NCI-H2107 (cell line): ENCODE results near the gene MAS1L.

ENCODE experiments used
- DNase-seq: peaks from one replicate; lab custom pipeline; 2025; lab: John Stamatoyannopoulos, UW

MAS1L gene, protein sequence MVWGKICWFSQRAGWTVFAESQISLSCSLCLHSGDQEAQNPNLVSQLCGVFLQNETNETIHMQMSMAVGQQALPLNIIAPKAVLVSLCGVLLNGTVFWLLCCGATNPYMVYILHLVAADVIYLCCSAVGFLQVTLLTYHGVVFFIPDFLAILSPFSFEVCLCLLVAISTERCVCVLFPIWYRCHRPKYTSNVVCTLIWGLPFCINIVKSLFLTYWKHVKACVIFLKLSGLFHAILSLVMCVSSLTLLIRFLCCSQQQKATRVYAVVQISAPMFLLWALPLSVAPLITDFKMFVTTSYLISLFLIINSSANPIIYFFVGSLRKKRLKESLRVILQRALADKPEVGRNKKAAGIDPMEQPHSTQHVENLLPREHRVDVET

GRCh38 chr6:29487660-29488059, at the start of gene MAS1L:
Gene MAS1L, minus strand, starts transcription at chr6:29487956. Its CDS starts 54 bp downstream, at chr6:29487902.
- DNase-seq, result no peak

DNA sequence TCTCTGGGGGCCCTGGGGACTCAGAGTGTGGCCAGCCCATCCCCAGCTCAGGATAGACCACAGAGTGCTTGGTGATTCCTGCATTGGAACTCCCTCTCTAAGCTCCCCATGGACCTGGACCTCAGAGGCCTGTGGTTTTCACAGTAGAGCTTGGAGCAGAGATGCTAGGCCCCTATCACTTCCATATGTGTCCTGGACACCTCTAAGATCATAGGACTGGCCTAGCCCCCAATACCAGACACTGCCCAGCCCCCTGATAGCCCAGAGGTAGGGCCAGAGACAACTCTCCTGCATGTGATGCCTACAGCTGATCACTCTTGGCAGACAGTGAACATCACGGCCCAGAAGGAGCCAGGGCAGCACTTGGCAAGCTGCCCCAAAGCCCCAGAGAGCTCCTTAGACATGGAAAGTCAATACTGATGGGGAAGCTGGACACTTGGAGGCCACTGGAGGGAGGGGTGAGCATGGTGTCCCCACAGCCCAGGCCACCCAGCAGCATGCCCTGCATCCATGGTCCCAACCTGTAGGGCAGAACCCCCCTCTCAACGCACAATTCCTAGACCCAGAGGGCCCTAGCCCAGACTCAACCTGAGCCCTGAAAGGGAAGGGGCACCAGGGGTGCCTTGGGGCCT, 44.7 kb upstream of the MAS1L start:
- no peak for DNase-seq

DNA sequence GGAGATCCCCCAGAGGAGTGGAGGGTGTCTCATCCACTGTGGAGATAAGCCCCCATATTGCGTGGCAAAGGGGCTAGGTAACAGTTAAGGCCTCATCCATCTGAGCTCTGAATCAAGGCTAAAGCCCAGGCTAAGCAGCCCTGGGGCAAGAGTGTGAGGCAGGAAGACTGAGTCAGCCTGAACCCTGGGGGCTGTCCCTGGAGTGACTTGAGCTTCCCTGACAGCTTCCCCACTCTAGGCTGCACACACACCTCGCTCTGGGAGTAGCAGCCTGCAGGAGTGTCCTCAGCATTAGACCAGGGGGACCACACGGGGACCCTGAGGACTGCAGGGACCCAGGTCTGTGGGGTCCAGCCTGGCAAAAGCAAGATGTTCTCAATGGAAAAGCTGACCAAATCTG, 43.9 kb upstream of the MAS1L start:
- no peak for DNase-seq

DNA sequence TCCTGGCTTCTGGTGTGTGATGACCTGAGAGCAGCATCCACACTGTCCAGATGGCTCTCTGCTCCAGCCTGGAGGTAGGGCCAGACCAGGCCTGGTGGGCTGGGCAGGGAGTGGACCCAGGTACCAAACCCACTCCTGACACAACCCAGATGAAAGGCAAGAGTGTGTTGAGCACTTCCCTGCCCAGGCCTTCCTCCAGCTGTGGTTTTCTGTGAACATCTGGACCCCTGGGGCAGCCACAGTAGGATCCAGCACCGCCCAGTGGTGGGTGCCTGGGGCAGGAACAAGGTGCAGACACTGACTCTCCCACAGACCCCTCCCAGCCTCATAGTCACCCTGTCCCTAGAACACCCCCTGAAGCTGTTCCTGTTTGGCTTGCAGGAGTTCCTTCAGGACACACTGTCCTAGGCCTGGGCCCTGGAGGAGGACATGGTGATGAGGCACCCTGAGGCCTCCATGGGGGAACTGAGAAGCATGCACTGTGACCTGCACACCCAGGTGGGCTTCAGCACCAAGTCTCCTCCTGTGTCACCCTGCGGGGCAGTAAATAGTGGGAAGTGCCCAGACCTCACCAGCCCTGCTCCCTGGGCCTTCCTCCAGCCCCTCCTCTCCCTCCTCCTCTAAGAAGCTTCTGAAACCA, 43.0 kb upstream of the MAS1L start:
- DNase-seq, result no peak

DNA sequence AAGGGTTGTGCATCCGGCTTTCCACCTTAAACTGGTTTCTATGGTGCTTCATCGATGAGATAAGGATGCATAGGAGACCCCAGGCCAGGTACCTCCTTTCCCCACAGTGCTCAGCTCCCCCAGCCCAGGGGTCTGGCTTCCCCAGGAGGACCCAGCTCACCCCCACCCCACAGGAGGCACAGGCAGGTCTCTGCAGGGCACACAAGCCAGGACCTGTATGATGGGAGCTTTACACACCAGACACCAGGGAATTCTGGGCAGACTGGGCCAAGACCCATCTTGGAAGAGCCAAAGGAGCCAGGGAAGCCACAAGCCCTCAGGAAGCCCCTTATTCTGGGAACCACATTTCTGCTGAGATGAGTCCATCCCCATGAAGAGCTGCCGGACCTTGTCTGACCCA, 42.2 kb upstream of the MAS1L start:
- no peak for DNase-seq

- no peak for DNase-seq
Measured at GRCh38 chr6:29528988-29529560, 41.3 kb upstream of the MAS1L start.

DNA sequence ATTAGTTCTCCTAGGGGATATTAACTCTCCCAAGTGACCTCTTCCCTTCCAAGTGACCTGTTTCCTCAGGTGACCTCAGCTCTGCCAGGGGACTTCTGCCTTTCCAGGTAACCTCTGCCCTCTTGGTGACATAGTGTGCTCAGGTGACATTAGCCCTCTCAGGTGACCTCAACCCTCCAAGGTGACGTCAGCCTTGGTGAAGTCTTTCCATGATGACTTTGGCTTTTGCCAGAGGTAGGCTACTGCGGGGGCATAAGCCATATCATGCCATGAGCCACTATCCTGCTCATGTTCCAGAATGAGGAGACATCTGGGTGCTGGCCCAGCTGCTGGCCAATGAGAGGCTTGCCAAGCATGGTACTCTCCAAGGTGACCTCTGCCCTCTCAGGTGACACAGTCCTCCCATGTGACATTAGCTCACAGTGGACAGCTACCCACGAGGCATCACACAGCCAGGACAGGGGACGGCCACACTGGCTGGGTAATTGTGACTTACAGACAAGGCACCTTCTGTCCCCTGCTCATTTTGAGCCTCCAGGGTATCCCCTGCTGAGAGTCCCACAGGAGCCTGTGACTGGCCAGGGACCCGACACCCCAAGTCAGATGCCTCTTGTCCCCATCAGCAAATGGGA, 40.7 kb upstream of the MAS1L start:
- DNase-seq, result no peak

- DNase-seq, result no peak
Measured at GRCh38 chr6:29527564-29527963, 39.8 kb upstream of the MAS1L start.

DNA sequence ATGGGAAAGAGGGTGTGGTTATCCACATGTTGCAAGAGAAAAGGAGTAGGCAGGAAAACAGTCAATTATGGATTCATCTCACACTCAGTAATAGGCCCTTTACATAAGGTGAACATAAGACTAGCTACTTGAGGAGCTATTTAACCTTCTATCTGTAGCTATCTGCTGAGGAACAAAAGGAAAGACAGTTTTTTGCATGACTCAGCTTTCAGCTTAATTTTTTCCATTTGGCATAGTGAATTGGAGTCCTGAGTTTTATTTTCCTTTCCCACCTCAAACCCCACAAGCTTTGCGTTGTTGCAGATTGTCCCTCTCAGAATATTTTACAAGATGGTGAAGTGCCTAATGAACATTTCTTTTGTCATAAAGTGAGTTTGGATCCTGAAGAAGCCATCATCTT, 39.4 kb upstream of the MAS1L start:
- no peak for DNase-seq

- no peak for DNase-seq
Measured at GRCh38 chr6:29525311-29525639, 37.5 kb upstream of the MAS1L start.

DNA sequence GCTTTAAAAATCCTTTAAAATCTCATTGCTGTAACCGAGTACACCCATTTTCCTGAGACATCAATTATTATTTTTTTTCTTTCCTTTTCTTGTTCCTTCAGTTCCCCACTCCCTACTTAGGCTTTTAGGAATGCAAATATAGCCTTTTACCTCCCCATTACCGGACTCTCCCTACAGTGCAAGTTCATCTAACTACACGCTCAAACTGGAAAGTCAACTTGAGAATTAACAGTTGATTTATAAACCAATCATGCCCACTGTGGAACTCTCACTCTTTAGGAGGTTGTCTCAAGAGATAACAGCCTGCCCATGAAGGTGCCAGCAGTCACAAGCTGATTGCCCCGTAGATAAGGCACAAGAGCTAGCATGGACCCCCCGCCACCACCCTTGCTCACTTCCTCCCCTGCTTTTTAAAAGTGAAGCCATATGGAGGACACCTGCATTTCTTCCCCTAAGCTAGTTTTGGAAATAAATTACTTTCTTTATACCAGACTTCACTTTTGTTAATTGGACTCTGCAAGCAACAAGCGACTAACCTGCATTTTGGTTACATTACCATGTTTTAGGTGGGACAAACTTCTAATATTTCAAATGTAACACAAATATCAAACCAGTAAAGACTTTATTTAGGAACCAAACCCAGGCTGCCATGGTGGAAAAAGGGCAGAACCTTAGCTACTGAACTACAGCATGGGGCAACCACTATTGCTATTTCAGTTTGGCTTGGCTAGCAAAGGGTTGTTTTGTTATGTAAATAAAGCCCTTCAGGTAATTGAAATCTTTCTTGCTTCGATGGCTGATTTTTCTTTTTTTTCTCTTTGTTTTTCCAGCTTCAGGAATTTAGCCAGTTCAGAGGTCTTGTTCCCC, 36.9 kb upstream of the MAS1L start:
- DNase-seq, result no peak

- no peak for DNase-seq
Measured at GRCh38 chr6:29524044-29524443, 36.3 kb upstream of the MAS1L start.

DNA sequence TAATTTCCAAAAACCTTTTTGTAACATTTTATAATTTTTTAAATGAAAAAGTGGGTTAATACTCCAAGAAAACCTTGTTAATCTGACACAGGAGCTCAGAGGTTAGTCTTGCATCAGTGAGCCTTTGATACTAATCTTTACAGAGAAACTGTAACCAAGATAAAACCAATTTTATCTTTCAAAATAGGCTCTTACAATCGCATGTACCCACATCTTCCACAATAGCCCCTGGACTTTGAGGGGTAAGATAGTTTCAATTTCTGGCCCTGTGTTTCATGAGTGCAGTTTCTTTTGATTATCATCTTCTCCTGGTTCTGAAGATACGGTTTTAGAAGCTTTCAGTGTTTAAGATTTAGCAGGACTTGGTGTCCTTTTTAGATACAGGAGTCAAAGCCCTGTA, 34.5 kb upstream of the MAS1L start:
- no peak for DNase-seq

DNA sequence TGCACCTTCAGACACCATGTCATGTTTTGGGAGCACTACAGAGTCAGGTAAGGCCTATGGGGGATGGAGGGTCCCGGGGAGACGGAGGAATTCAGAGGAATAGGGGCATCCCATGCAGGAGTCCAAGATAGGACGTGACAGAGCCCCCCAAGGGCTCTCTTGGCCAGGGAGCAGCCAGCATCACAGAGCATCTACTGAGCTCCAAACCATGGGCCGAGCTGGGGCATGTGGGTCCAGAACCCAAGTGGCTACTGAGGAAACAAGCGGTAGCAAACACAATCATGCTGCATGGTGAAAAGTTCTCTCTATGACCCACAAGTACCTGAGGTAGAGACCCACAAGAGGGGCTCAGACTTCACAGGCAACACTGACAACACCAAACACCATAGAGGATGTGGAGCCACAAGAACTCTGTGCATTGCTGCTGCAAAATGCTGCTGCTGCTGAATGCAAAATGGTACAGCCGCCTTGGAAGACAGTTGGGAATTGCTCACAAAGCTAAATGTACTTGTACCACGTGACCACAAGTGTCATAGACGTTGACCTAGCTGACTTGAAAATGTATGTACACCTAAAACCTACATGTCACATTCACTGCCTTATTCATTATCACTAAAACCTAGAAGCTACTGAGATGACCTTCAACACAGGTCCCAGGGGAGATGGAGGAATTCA, 33.4 kb upstream of the MAS1L start:
- no peak for DNase-seq

DNA sequence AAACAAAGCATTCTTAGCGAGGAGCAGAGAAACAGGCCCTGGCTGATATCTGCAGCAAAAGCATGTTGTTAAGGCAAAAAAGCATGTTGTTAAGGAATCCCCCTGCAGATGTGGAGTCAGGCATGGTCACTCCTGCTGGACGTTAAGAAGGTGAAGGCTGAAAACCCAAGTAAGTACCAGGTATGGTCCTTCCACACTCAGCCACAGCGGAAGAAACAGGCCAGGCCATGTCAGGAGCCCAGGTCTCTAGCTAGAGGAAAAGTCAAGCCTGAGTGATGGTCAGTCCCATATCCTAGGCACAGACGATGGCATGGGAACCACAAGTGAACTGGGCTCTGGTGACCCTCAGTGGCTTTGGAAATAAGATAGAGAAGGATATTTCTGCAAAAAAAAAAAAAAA, 32.5 kb upstream of the MAS1L start:
- no peak for DNase-seq

DNA sequence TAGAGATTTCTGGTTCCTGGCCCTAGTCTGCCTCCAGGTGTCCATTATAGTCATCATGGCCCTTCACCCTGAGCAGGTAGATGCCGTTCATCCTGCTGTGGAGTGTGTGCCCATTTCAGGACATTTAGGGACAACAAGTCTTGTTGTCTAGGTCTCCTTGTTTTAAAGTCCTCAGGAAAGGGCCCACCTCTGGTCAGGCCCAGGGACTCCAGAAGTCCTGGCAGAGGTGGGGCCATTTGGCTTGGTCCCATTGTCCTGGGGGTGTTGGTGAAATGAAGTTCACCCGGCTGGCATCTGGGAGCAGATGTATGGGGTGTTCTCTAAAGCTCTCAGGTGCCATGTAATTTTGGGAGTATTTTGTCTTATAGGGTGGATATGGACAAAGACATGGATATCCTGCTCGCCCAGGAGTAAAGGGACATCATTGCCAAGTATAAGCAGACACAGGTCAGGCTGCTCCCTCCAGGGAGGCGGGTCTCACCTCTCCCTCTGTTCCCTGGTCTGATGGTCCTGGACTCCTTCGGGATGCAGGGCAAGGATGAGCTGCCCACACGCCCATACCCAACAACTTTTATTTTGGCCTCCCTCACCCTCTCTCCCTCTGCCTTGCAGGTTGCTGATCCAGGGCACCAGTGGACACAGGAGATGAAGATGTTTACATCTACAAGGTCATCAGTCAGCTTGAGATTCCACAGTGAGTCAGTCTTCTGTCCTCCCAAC, 31.7 kb upstream of the MAS1L start:
- DNase-seq, result no peak

DNA sequence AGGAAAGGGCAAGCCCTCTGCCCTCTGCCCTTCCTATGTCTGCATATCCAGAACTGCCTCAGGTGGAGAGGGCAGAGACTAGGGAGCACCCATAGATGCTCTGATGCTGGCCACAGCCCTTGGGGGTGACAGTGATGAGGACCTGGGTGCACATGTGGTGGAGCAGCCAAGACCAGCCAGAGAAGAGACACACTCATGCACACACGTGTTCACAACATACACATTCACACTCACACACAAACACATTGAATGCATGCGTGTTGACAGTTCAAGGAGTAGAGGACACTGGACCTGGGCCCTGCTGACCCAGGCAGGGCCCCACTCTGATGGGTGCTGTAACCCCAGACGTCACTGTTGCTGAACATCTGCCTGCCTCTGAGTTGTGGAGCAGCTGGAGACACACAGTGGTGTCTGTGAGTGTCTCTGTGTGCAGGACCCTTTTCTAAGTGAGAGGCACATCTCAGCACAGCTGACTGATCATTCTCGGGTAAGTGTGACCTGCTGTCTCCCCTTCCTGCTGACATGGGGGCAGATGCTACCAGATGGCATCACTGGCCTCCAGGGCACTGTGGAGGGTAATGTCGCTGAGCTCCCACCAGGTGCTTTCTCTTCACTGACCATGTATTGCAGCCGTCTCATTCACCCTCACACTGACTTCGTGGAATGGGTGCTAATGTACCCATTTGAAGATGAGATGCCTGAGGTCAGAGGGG, 30.1 kb upstream of the MAS1L start:
- no peak for DNase-seq

GRCh38 chr6:29517245-29517644, 29.5 kb upstream of the MAS1L start:
- DNase-seq, result no peak

GRCh38 chr6:29516108-29516507, 28.4 kb upstream of the MAS1L start:
- DNase-seq, result no peak
